HCT116 (cell line): ENCODE measurements around the gene PRICKLE1. TPM values are rescaled to one million over a fixed set of nuclear protein-coding genes. Genes with fewer than 3 reads are reported as not detected.

ENCODE experiments used
- ATAC-seq: fragments of 200-7000 bp; cut with Tn5 transposase; 2 replicates; pipeline ENCODE4 v1.9.1; 2020; ENCODE audit warnings: mild to moderate bottlenecking, moderate library complexity
- BruUV-seq: library from RNA; stranded (reverse); fragments of 400-500 nt; replicated peaks from 2 replicates; lab custom pipeline; 2021; lab: Mats Ljungman, UMichigan
- CTCF ChIA-PET: fragments of 300-600 bp; sonication (Branson Sonifier 250); formaldehyde crosslinking; loops from one replicate; lab custom pipeline; 2021; ENCODE audit warnings: antibody characterized with exemption; lab: Charles Lee
- POLR2A ChIA-PET: fragments of 300-600, 350-600 bp; sonication (Branson Sonifier 250); formaldehyde crosslinking; loops from one replicate; lab custom pipeline; 2021; ENCODE audit warnings: antibody characterized with exemption; lab: Charles Lee
- RAD21 ChIA-PET, 2 experiments: fragments of 300-600 bp; sonication (Branson Sonifier 250); formaldehyde crosslinking; loops; one replicate each; lab custom pipeline; 2023; ENCODE audit warnings: low total read pairs in 2 of 2; ENCODE audit not compliant: uncharacterized antibody in 2 of 2, unreplicated experiment in 2 of 2, low non-redundant PET in 1 of 2; lab: Charles Lee
- DNase-seq: peaks from one replicate; pipeline ENCODE4 v3.0.0-alpha.2; 2010; ENCODE audit warnings: low read depth, low spot score
- H2AFZ ChIP-seq: fragments of 200-600 bp; shearing (Covaris generic), sonication (generic); 2 replicates; pipeline ENCODE4 v1.6.1; 2017; ENCODE audit warnings: low read depth, mixed run types, mixed read lengths, antibody characterized with exemption, low read length; ENCODE audit not compliant: poor library complexity, severe bottlenecking
- H3K27ac ChIP-seq: 2 replicates; pipeline ENCODE4 v1.5.1; 2012; ENCODE audit warnings: low read depth, low read length
- H3K27me3 ChIP-seq: fragments of 200-600 bp; sonication (generic); 2 replicates; pipeline ENCODE4 v1.6.1; 2016; ENCODE audit warnings: mixed run types, low read length, mixed read lengths; ENCODE audit not compliant: insufficient read depth
- H3K36me3 ChIP-seq, 2 experiments: fragments of 200-500 bp in 1 of 2; fragments of 200-600 bp in 1 of 2; sonication (Bioruptor generic) in 1 of 2; sonication (generic) in 1 of 2; 2 replicates each; pipeline versions ENCODE4 v1.5.1 to v1.6.1; 2014 to 2016; ENCODE audit warnings: low read length in 2 of 2, inconsistent platforms in 1 of 2, mixed read lengths in 1 of 2, mixed run types in 1 of 2; ENCODE audit not compliant: insufficient read depth in 2 of 2, control insufficient read depth in 1 of 2
- H3K4me1 ChIP-seq, 2 experiments: fragments of 200-600 bp in 1 of 2; sonication (generic) in 1 of 2; 2 replicates each; pipeline versions ENCODE4 v1.5.1 to v1.6.1; 2012 to 2017; ENCODE audit warnings: low read length in 2 of 2, inconsistent platforms in 1 of 2, mild to moderate bottlenecking in 1 of 2, mixed read lengths in 1 of 2, mixed run types in 1 of 2, moderate library complexity in 1 of 2; ENCODE audit not compliant: insufficient read depth in 2 of 2, control insufficient read depth in 1 of 2
- H3K4me2 ChIP-seq: fragments of 200-600 bp; sonication (generic); 2 replicates; pipeline ENCODE4 v1.6.1; 2017; ENCODE audit warnings: mixed run types, low read length, mixed read lengths
- H3K4me3 ChIP-seq, 2 experiments: fragments of 200-600 bp in 1 of 2; sonication (generic) in 1 of 2; replicated peaks in 1 of 2; 2 replicates each; pipeline ENCODE4 v1.5.1; 2011 to 2016; ENCODE audit warnings: low read length in 2 of 2, control low read depth in 1 of 2, low read depth in 1 of 2, mild to moderate bottlenecking in 1 of 2, mixed read lengths in 1 of 2, mixed run types in 1 of 2
- H3K79me2 ChIP-seq: fragments of 200-600 bp; sonication (generic); 2 replicates; pipeline ENCODE4 v1.6.1; 2017; ENCODE audit warnings: mild to moderate bottlenecking, mixed run types, low read length, moderate library complexity, mixed read lengths; ENCODE audit not compliant: insufficient read depth
- H3K9ac ChIP-seq: fragments of 200-600 bp; sonication (generic); 2 replicates; pipeline ENCODE4 v1.6.1; 2016; ENCODE audit warnings: low read length, mixed read lengths
- H3K9me2 ChIP-seq: fragments of 200-600 bp; sonication (generic), shearing (Covaris generic); 2 replicates; pipeline ENCODE4 v1.6.1; 2017; ENCODE audit warnings: mixed run types, mild to moderate bottlenecking, moderate library complexity; ENCODE audit not compliant: insufficient read depth
- H3K9me3 ChIP-seq, 2 experiments: fragments of 200-500 bp in 1 of 2; fragments of 200-600 bp in 1 of 2; sonication (Bioruptor generic) in 1 of 2; sonication (generic) in 1 of 2; 2 replicates each; pipeline ENCODE4 v1.6.1; 2014 to 2017; ENCODE audit warnings: low read length in 2 of 2, mixed read lengths in 2 of 2, inconsistent platforms in 1 of 2, low read depth in 1 of 2, mild to moderate bottlenecking in 1 of 2, mixed run types in 1 of 2, moderate library complexity in 1 of 2; ENCODE audit not compliant: control insufficient read depth in 1 of 2, insufficient read depth in 1 of 2
- H4K20me1 ChIP-seq: fragments of 200-600 bp; sonication (generic), shearing (Covaris generic); 2 replicates; pipeline ENCODE4 v1.6.1; 2017; ENCODE audit warnings: mixed run types, mild to moderate bottlenecking, moderate library complexity; ENCODE audit not compliant: insufficient read depth
- CBX3 ChIP-seq: IDR thresholded peaks from 2 replicates; pipeline ENCODE4 v1.6.1; 2012; ENCODE audit warnings: low read depth
- CEBPB ChIP-seq: IDR thresholded peaks from 2 replicates; pipeline ENCODE4 v1.6.1; 2012; ENCODE audit warnings: low read depth
- CTCF ChIP-seq, 3 experiments: fragments of 200-600 bp in 1 of 3; sonication (generic) in 1 of 3; IDR thresholded peaks in 2 of 3; conservative IDR thresholded peaks in 1 of 3; 2 replicates each; pipeline ENCODE4 v1.5.1; 2012 to 2017; ENCODE audit warnings: low read depth in 2 of 3, low read length in 2 of 3, antibody characterized with exemption in 1 of 3, borderline replicate concordance in 1 of 3, control low read depth in 1 of 3, mild to moderate bottlenecking in 1 of 3, mixed read lengths in 1 of 3, mixed run types in 1 of 3, moderate library complexity in 1 of 3; ENCODE audit not compliant: insufficient read depth in 1 of 3
- EGR1 ChIP-seq: IDR thresholded peaks from 2 replicates; pipeline ENCODE4 v1.6.1; 2012; ENCODE audit warnings: low read depth
- ELF1 ChIP-seq: IDR thresholded peaks from 2 replicates; pipeline ENCODE4 v1.6.1; 2012; ENCODE audit warnings: low read depth, borderline replicate concordance
- EZH2 ChIP-seq: fragments of 200-600 bp; sonication (generic); IDR thresholded peaks from 2 replicates; pipeline ENCODE4 v1.6.1; 2017; ENCODE audit warnings: antibody characterized with exemption, mixed run types
- FOSL1 ChIP-seq: IDR thresholded peaks from 2 replicates; pipeline ENCODE4 v1.6.1; 2012; ENCODE audit warnings: low read depth
- JUND ChIP-seq: IDR thresholded peaks from 2 replicates; pipeline ENCODE4 v1.6.1; 2012
- MAX ChIP-seq: IDR thresholded peaks from 2 replicates; pipeline ENCODE4 v1.6.1; 2012
- POLR2A ChIP-seq: IDR thresholded peaks from 2 replicates; pipeline ENCODE4 v1.7.0; 2011; ENCODE audit warnings: borderline replicate concordance; ENCODE audit not compliant: insufficient read depth, insufficient read length; ENCODE audit errors: extremely low read depth
- RAD21 ChIP-seq: IDR thresholded peaks from 2 replicates; pipeline ENCODE4 v1.6.1; 2012; ENCODE audit warnings: low read depth, mild to moderate bottlenecking
- REST ChIP-seq: IDR thresholded peaks from 2 replicates; pipeline ENCODE4 v1.6.1; 2012; ENCODE audit warnings: low read depth
- SIN3A ChIP-seq: IDR thresholded peaks from 2 replicates; pipeline ENCODE4 v1.6.1; 2012; ENCODE audit warnings: low read depth
- SP1 ChIP-seq: IDR thresholded peaks from 2 replicates; pipeline ENCODE4 v1.6.1; 2012; ENCODE audit warnings: low read depth
- TCF7L2 ChIP-seq: IDR thresholded peaks from 2 replicates; pipeline ENCODE4 v1.7.0; 2011; ENCODE audit warnings: borderline replicate concordance, inconsistent platforms; ENCODE audit not compliant: insufficient read depth, insufficient read length; ENCODE audit errors: extremely low read depth
- YY1 ChIP-seq: IDR thresholded peaks from 2 replicates; pipeline ENCODE4 v1.6.1; 2011; ENCODE audit warnings: low read length, low read depth, moderate library complexity, mild to moderate bottlenecking; ENCODE audit not compliant: insufficient replicate concordance; ENCODE audit errors: extremely low read depth
- ZBTB33 ChIP-seq: IDR thresholded peaks from 2 replicates; pipeline ENCODE4 v1.6.1; 2011; ENCODE audit warnings: mild to moderate bottlenecking, low read length, moderate library complexity; ENCODE audit not compliant: insufficient replicate concordance; ENCODE audit errors: extremely low read depth
- ZFX ChIP-seq: fragments of 450-650 bp; IDR thresholded peaks from 2 replicates; pipeline ENCODE4 v1.6.1; 2017
- intact Hi-C: fragments of 100-400 bp; cut with micrococcal nuclease; formaldehyde crosslinking; loops from 2 replicates; pipeline ENCODE4 v1.10.0; 2022
- total RNA-seq: library from RNA; stranded (reverse); gene quantifications from one replicate; pipeline ENCODE4 v1.2.1, GENCODE V29; 2021; ENCODE audit not compliant: unreplicated experiment

Gene PRICKLE1
- total RNA-seq, 1 experiment from 2014 or later, result 1.3 TPM

- TF ChIP-seq REST (no peak), YY1 (no peak)
Measured at GRCh38 chr12:42564996-42565395, 24.6 kb downstream of the PRICKLE1 start (continued).

- ChIA-PET CTCF (no interaction called here), RAD21 (no interaction called here)
- intact Hi-C loops, result no loop called here
Measured at GRCh38 chr12:42564556-42564955, 25.0 kb downstream of the PRICKLE1 start.

More at GRCh38 chr12:42564556-42564955, 25.0 kb downstream of the PRICKLE1 start:
- H3K9ac ChIP-seq, result no peak overlapping the region
- no peaks in the 10 kb centered on the region for H3K9me3 ChIP-seq
- no peaks in the 10 kb centered on the region for H3K4me1 ChIP-seq
- H3K79me2 ChIP-seq, result no peaks in the 10 kb centered on the region
- H3K9me2 ChIP-seq, result no peaks in the 10 kb centered on the region
- no peak overlapping the region for H3K4me3 ChIP-seq
- no peak for DNase-seq
- H3K36me3 ChIP-seq, result no peaks in the 10 kb centered on the region
- H2AFZ ChIP-seq, result no peak overlapping the region
- H3K27me3 ChIP-seq, result no peaks in the 10 kb centered on the region
- ATAC-seq, result no peak
- BruUV-seq, result no TSS peak
- no peaks in the 10 kb centered on the region for H4K20me1 ChIP-seq
- H3K27ac ChIP-seq, result no peak overlapping the region
- H3K4me2 ChIP-seq, result no peak overlapping the region
- no peak for TF ChIP-seq SIN3A
- no peak for TF ChIP-seq ZFX
- TF ChIP-seq ZBTB33, result no peak
- no peak for TF ChIP-seq FOSL1
- TF ChIP-seq ELF1, result no peak
- TF ChIP-seq CTCF (IDR thresholded peaks at IDR 0.05 in 2 of 3, conservative IDR thresholded peaks at IDR 0.05 in 1 of 3; ENCODE audit: borderline replicate concordance in 1 of 3, insufficient read depth in 1 of 3, low read depth in 2 of 3, low read length in 2 of 3), result no peak
- no peak for TF ChIP-seq POLR2A
- TF ChIP-seq MAX, result no peak
- TF ChIP-seq CBX3, result no peak
- no peak for TF ChIP-seq EGR1
- no peak for TF ChIP-seq CEBPB
- TF ChIP-seq TCF7L2, result no peak
- TF ChIP-seq SP1, result no peak
- no peak for TF ChIP-seq EZH2
- TF ChIP-seq JUND, result no peak
- no peak for TF ChIP-seq RAD21
- TF ChIP-seq, all 23 proteins: peak for 0
- POLR2A ChIA-PET, result no interaction called here
